CD8-positive, alpha-beta memory T cell (primary cell): ENCODE results near the gene SCN8A. TPM values are rescaled to one million over a fixed set of nuclear protein-coding genes. Genes with fewer than 3 reads are reported as not detected.

Source experiments
- CTCF ChIA-PET: fragments of 350-600 bp; sonication (Branson Sonifier 250); formaldehyde crosslinking; loops from one replicate; lab custom pipeline; 2021; ENCODE audit warnings: antibody characterized with exemption; lab: Charles Lee
- POLR2A ChIA-PET: fragments of 350-600 bp; sonication (Branson Sonifier 250); formaldehyde crosslinking; loops from one replicate; lab custom pipeline; 2021; ENCODE audit warnings: antibody characterized with exemption; lab: Charles Lee
- DNase-seq, 5 donors: peaks; one replicate each; pipeline versions ENCODE4 v3.0.0 to v3.0.0-alpha.2; 2020 to 2022; ENCODE audit warnings: mixed read lengths in 1 of 5
- H3K27ac ChIP-seq: one replicate; pipeline ENCODE4 v1.7.0; 2013; ENCODE audit warnings: low read depth, mild to moderate bottlenecking, low read length, moderate library complexity
- H3K27me3 ChIP-seq: 2 replicates; pipeline ENCODE4 v1.7.0; 2013; ENCODE audit warnings: low read length, mild to moderate bottlenecking; ENCODE audit not compliant: insufficient read depth, poor library complexity, severe bottlenecking
- H3K36me3 ChIP-seq: 2 replicates; pipeline ENCODE4 v1.7.0; 2013; ENCODE audit warnings: mild to moderate bottlenecking, low read length, moderate library complexity; ENCODE audit not compliant: insufficient read depth
- H3K4me1 ChIP-seq: 2 replicates; pipeline ENCODE4 v1.7.0; 2013; ENCODE audit warnings: mild to moderate bottlenecking, low read length, moderate library complexity; ENCODE audit not compliant: insufficient read depth
- H3K4me3 ChIP-seq: 2 replicates; pipeline ENCODE4 v1.7.0; 2013; ENCODE audit warnings: mild to moderate bottlenecking, low read length
- H3K9me3 ChIP-seq: 2 replicates; pipeline ENCODE4 v1.7.0; 2013; ENCODE audit warnings: mild to moderate bottlenecking, low read length
- H3K27ac Mint-ChIP-seq, 8 donors: one replicate each; pipeline ENCODE4 v1.8.0; 2020 to 2021; ENCODE audit warnings: mixed read lengths in 8 of 8, mild to moderate bottlenecking in 6 of 8, inconsistent platforms in 3 of 8, moderate library complexity in 3 of 8
- H3K27me3 Mint-ChIP-seq, 2 donors: one replicate each; pipeline ENCODE4 v1.8.0; 2020 to 2021; ENCODE audit warnings: mixed read lengths in 2 of 2, mild to moderate bottlenecking in 1 of 2, moderate library complexity in 1 of 2
- H3K36me3 Mint-ChIP-seq, 3 donors: one replicate each; pipeline ENCODE4 v1.8.0; 2020 to 2021; ENCODE audit warnings: mixed read lengths in 3 of 3, inconsistent platforms in 1 of 3, mild to moderate bottlenecking in 1 of 3
- H3K4me1 Mint-ChIP-seq, 3 donors: one replicate each; pipeline ENCODE4 v1.8.0; 2020 to 2021; ENCODE audit warnings: mixed read lengths in 3 of 3, inconsistent platforms in 1 of 3, mild to moderate bottlenecking in 1 of 3
- H3K4me3 Mint-ChIP-seq, 7 donors: one replicate each; pipeline ENCODE4 v1.8.0; 2020 to 2021; ENCODE audit warnings: mixed read lengths in 7 of 7, mild to moderate bottlenecking in 6 of 7, moderate library complexity in 4 of 7, inconsistent platforms in 2 of 7
- H3K9me3 Mint-ChIP-seq, 5 donors: one replicate each; pipeline ENCODE4 v1.8.0; 2020 to 2022; ENCODE audit warnings: mixed read lengths in 5 of 5, mild to moderate bottlenecking in 3 of 5, moderate library complexity in 2 of 5, inconsistent platforms in 1 of 5
- polyA plus RNA-seq: library from polyadenylated mRNA; unstranded; fragments of 300-500 nt; fragmentation: Illumina TruSeq; gene quantifications from one replicate; pipeline ENCODE4 v1.2.3, GENCODE V29; 2021
- total RNA-seq, 2 experiments: library from RNA; stranded (reverse); gene quantifications; one replicate each; pipeline ENCODE4 v1.2.3, GENCODE V29; 2021

The SCN8A gene
- total and polyA plus RNA-seq, 3 experiments from 2014 or later = 0.66 to 1.1 (median 0.83) TPM

- no peak for DNase-seq
- CTCF ChIA-PET = interaction anchor here (0.6 to 1.4 kb wide), 2 partner anchors 16 to 953 kb away, joined by 3 read pairs; no protein-coding TSS in a partner anchor
- Mint-ChIP-seq H3K4me3 (no peak overlapping the region), H3K9me3 (no peaks in the 10 kb centered on the region), H3K27me3 (peaks cover 0 to 24% of the 10 kb centered on the region in 2 donors), H3K4me1 (no peaks in the 10 kb centered on the region), H3K27ac (no peak overlapping the region), H3K36me3 (no peaks in the 10 kb centered on the region)
- no peak overlapping the region for H3K27ac ChIP-seq
- H3K9me3 ChIP-seq = no peaks in the 10 kb centered on the region
- POLR2A ChIA-PET = no interaction called here
- H3K36me3 ChIP-seq = no peaks in the 10 kb centered on the region
- no peaks in the 10 kb centered on the region for H3K27me3 ChIP-seq
- no peak overlapping the region for H3K4me3 ChIP-seq
- H3K4me1 ChIP-seq = no peaks in the 10 kb centered on the region
These were observed 70.2 kb downstream of the SCN8A start for GRCh38 chr12:51661199-51661598.

- H3K4me3 Mint-ChIP-seq = no peak overlapping the region
- no peaks in the 10 kb centered on the region for H3K4me1 Mint-ChIP-seq
- no peaks in the 10 kb centered on the region for H3K36me3 ChIP-seq
- ChIA-PET POLR2A (no interaction called here), CTCF (interaction anchor here (0.6 kb wide), 1 partner anchor 953 kb away, joined by 3 read pairs; no protein-coding TSS in a partner anchor)
- no peak overlapping the region for H3K27ac ChIP-seq
- H3K36me3 Mint-ChIP-seq = no peaks in the 10 kb centered on the region
- H3K27ac Mint-ChIP-seq = no peak overlapping the region
- H3K27me3 ChIP-seq = no peaks in the 10 kb centered on the region
- no peak overlapping the region for H3K4me3 ChIP-seq
- no peaks in the 10 kb centered on the region for H3K9me3 ChIP-seq
- no peaks in the 10 kb centered on the region for H3K9me3 Mint-ChIP-seq
- no peak for DNase-seq
- H3K27me3 Mint-ChIP-seq = peaks cover 0 to 24% of the 10 kb centered on the region in 2 donors
- H3K4me1 ChIP-seq = no peaks in the 10 kb centered on the region
These were observed 70.8 kb downstream of the SCN8A start for GRCh38 chr12:51661836-51662235.

DNA sequence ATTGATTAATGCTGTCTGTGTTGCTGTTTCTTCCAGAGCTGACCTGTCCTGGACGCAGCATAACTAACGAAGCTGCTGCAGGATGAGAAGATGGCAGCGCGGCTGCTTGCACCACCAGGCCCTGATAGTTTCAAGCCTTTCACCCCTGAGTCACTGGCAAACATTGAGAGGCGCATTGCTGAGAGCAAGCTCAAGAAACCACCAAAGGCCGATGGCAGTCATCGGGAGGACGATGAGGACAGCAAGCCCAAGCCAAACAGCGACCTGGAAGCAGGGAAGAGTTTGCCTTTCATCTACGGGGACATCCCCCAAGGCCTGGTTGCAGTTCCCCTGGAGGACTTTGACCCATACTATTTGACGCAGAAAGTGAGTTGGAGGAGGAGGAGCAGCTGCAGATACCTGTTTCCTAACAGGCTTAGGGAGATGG lies 71.7 kb downstream of the SCN8A start:
- Histone ChIP-seq H3K27me3 (no peaks in the 10 kb centered on the region), H3K4me3 (no peak overlapping the region), H3K4me1 (no peaks in the 10 kb centered on the region), H3K9me3 (no peaks in the 10 kb centered on the region), H3K36me3 (no peaks in the 10 kb centered on the region), H3K27ac (no peak overlapping the region)
- no peaks in the 10 kb centered on the region for H3K9me3 Mint-ChIP-seq
- no peak for DNase-seq
- POLR2A ChIA-PET = no interaction called here
- H3K27ac Mint-ChIP-seq = no peak overlapping the region
- H3K36me3 Mint-ChIP-seq = no peaks in the 10 kb centered on the region
- no peaks in the 10 kb centered on the region for H3K4me1 Mint-ChIP-seq
- H3K4me3 Mint-ChIP-seq = no peak overlapping the region
- CTCF ChIA-PET = no interaction called here
- H3K27me3 Mint-ChIP-seq = peaks cover 0 to 19% of the 10 kb centered on the region in 2 donors

GRCh38 chr12:51663390-51663789 lies 72.4 kb downstream of the SCN8A start:
- H3K36me3 ChIP-seq = no peaks in the 10 kb centered on the region
- H3K27me3 ChIP-seq = no peaks in the 10 kb centered on the region
- no peaks in the 10 kb centered on the region for H3K4me1 Mint-ChIP-seq
- ChIA-PET POLR2A (no interaction called here), CTCF (no interaction called here)
- no peaks in the 10 kb centered on the region for H3K4me1 ChIP-seq
- no peaks in the 10 kb centered on the region for H3K36me3 Mint-ChIP-seq
- H3K4me3 ChIP-seq = no peak overlapping the region
- no peaks in the 10 kb centered on the region for H3K9me3 ChIP-seq
- peaks cover 0 to 14% of the 10 kb centered on the region in 2 donors for H3K27me3 Mint-ChIP-seq
- no peak overlapping the region for H3K27ac Mint-ChIP-seq
- H3K27ac ChIP-seq = no peak overlapping the region
- no peak for DNase-seq
- no peaks in the 10 kb centered on the region for H3K9me3 Mint-ChIP-seq
- no peak overlapping the region for H3K4me3 Mint-ChIP-seq

DNA sequence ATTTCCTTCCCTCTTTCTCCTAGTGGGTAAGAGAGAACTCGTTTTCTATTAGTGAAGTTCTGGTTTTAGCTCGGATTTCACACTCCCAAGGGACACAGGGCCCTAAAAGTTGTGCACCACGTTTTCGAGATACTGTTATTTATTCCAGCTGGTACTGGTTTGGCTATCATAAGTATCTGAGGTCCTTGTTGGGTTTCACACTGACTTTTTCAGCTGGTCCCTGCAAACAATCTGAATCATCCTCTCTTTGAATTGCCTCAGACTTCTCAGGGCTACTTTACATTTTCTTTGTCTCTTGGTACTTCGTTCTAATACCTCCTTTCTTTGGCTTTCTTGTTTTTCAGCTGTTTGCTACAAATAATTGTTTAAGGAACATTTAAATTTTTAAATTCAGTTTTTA lies 75.7 kb downstream of the SCN8A start:
- Mint-ChIP-seq H3K27me3 (peaks cover 0 to 9% of the 10 kb centered on the region in 2 donors), H3K36me3 (no peaks in the 10 kb centered on the region), H3K4me3 (no peak overlapping the region), H3K4me1 (peaks cover 5 to 11% (median 6%) of the 10 kb centered on the region in 3 donors), H3K27ac (no peak overlapping the region), H3K9me3 (no peaks in the 10 kb centered on the region)
- H3K27me3 ChIP-seq = no peaks in the 10 kb centered on the region
- no peak for DNase-seq
- no peak overlapping the region for H3K27ac ChIP-seq
- ChIA-PET CTCF (no interaction called here), POLR2A (no interaction called here)
- no peaks in the 10 kb centered on the region for H3K4me1 ChIP-seq
- H3K4me3 ChIP-seq = no peak overlapping the region
- H3K9me3 ChIP-seq = no peaks in the 10 kb centered on the region
- no peaks in the 10 kb centered on the region for H3K36me3 ChIP-seq

DNA sequence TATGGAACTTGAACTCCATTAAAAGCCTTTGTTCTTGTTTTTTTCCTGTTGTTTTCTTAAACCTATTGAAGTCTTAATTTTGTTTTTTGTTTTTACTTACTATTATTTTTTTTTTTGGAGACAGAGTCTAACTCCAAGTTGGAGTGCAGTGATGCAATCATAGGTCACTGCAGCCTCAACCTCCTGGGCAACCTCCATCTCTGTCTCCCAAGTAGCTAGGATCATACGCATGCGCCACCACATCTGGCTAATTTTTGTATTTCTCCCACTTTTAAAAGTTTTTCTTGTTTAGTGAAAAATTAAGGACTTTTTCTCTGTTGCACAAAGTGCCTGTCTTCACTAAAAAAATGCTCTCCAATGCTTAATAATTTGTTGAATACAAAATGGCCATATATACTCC lies 76.2 kb downstream of the SCN8A start:
- Histone ChIP-seq H3K4me1 (no peaks in the 10 kb centered on the region), H3K9me3 (no peaks in the 10 kb centered on the region), H3K36me3 (no peaks in the 10 kb centered on the region), H3K27ac (no peak overlapping the region), H3K27me3 (no peaks in the 10 kb centered on the region), H3K4me3 (no peak overlapping the region)
- DNase-seq = no peak
- POLR2A ChIA-PET = no interaction called here
- no peaks in the 10 kb centered on the region for H3K9me3 Mint-ChIP-seq
- no peak overlapping the region for H3K27ac Mint-ChIP-seq
- peaks cover 5 to 11% (median 6%) of the 10 kb centered on the region in 3 donors for H3K4me1 Mint-ChIP-seq
- CTCF ChIA-PET = no interaction called here
- H3K4me3 Mint-ChIP-seq = no peak overlapping the region
- H3K27me3 Mint-ChIP-seq = peaks cover 0 to 7% of the 10 kb centered on the region in 2 donors
- no peaks in the 10 kb centered on the region for H3K36me3 Mint-ChIP-seq

- Mint-ChIP-seq H3K36me3 (no peaks in the 10 kb centered on the region), H3K9me3 (no peaks in the 10 kb centered on the region), H3K4me3 (no peak overlapping the region), H3K27ac (no peak overlapping the region), H3K4me1 (peaks cover 5 to 11% (median 6%) of the 10 kb centered on the region in 3 donors), H3K27me3 (peaks cover 0 to 9% of the 10 kb centered on the region in 2 donors)
- Histone ChIP-seq H3K4me3 (no peak overlapping the region), H3K27ac (no peak overlapping the region), H3K27me3 (no peaks in the 10 kb centered on the region), H3K36me3 (no peaks in the 10 kb centered on the region), H3K9me3 (no peaks in the 10 kb centered on the region), H3K4me1 (no peaks in the 10 kb centered on the region)
- ChIA-PET POLR2A (no interaction called here), CTCF (no interaction called here)
- no peak for DNase-seq
These were observed 78.2 kb downstream of the SCN8A start for GRCh38 chr12:51669271-51669670.

DNA sequence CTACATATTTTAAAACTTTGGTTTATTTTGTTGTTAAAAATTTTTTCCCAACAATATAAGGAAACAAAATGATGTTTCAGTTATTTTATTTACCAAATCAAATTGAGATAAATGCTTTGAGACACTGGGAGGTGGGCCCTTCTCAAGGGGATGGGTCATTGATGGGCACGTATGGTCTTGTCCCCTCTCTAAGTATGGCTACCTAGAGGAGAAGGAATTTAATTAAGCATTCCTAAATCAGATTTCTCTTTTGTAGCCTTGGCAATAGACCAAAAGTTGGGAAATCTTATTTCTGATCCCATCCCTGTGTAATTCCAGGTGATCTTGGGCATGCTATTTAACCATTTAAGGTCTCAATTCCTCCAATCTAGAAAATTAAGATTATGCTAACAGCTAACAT lies 79.0 kb downstream of the SCN8A start:
- no peak overlapping the region for H3K4me3 Mint-ChIP-seq
- Histone ChIP-seq H3K9me3 (no peaks in the 10 kb centered on the region), H3K36me3 (no peaks in the 10 kb centered on the region), H3K27ac (no peak overlapping the region), H3K4me1 (no peaks in the 10 kb centered on the region), H3K27me3 (no peaks in the 10 kb centered on the region), H3K4me3 (no peak overlapping the region)
- CTCF ChIA-PET = no interaction called here
- peaks cover 5 to 11% (median 6%) of the 10 kb centered on the region in 3 donors for H3K4me1 Mint-ChIP-seq
- POLR2A ChIA-PET = no interaction called here
- H3K9me3 Mint-ChIP-seq = no peaks in the 10 kb centered on the region
- no peak overlapping the region for H3K27ac Mint-ChIP-seq
- no peak for DNase-seq
- H3K36me3 Mint-ChIP-seq = no peaks in the 10 kb centered on the region
- peaks cover 0 to 9% of the 10 kb centered on the region in 2 donors for H3K27me3 Mint-ChIP-seq
